Stomach (tissue), 4 donors: ENCODE measurements around the gene WWOX.

Experiments used
- CTCF ChIP-seq, 7 experiments: fragments of 450-650 bp in 4 of 7; fragments of 200-600 bp in 3 of 7; sonication (generic) in 3 of 7; IDR thresholded peaks; one replicate each; pipeline ENCODE4 v1.5.1; 2016 to 2019; ENCODE audit warnings: antibody characterized with exemption in 7 of 7, control low read depth in 2 of 7, mild to moderate bottlenecking in 1 of 7
- EP300 ChIP-seq: sonication (generic); formaldehyde crosslinking; IDR thresholded peaks from one replicate; pipeline ENCODE4 v1.6.1; 2017; ENCODE audit warnings: antibody characterized with exemption
- POLR2A ChIP-seq, 4 donors: fragments of 450-650 bp; IDR thresholded peaks; one replicate each; pipeline ENCODE4 v1.6.1; 2016; ENCODE audit warnings: antibody characterized with exemption in 4 of 4, control low read depth in 2 of 4, mild to moderate bottlenecking in 1 of 4, moderate library complexity in 1 of 4
- POLR2AphosphoS5 ChIP-seq, 3 donors: sonication (generic); formaldehyde crosslinking; IDR thresholded peaks; one replicate each; pipeline ENCODE4 v1.6.1; 2016; ENCODE audit warnings: antibody characterized with exemption in 3 of 3

- no peak for TF ChIP-seq POLR2AphosphoS5 (IDR thresholded peaks at IDR 0.05)
- no peak for TF ChIP-seq POLR2A (IDR thresholded peaks at IDR 0.05)
- peak in 2 of 7 experiments; percentile 13 to 46 for TF ChIP-seq CTCF (IDR thresholded peaks at IDR 0.05)
- TF ChIP-seq EP300 = no peak
Measured at GRCh38 chr16:78478267-78478861, 378.9 kb downstream of the WWOX start.
